ENCODE measurements around the gene C1QTNF1. TPM values are rescaled to one million over a fixed set of nuclear protein-coding genes. Genes with fewer than 3 reads are reported as not detected.

C1QTNF1 gene
- total RNA-seq, 2 experiments from 2014 or later, result not detected

DNA sequence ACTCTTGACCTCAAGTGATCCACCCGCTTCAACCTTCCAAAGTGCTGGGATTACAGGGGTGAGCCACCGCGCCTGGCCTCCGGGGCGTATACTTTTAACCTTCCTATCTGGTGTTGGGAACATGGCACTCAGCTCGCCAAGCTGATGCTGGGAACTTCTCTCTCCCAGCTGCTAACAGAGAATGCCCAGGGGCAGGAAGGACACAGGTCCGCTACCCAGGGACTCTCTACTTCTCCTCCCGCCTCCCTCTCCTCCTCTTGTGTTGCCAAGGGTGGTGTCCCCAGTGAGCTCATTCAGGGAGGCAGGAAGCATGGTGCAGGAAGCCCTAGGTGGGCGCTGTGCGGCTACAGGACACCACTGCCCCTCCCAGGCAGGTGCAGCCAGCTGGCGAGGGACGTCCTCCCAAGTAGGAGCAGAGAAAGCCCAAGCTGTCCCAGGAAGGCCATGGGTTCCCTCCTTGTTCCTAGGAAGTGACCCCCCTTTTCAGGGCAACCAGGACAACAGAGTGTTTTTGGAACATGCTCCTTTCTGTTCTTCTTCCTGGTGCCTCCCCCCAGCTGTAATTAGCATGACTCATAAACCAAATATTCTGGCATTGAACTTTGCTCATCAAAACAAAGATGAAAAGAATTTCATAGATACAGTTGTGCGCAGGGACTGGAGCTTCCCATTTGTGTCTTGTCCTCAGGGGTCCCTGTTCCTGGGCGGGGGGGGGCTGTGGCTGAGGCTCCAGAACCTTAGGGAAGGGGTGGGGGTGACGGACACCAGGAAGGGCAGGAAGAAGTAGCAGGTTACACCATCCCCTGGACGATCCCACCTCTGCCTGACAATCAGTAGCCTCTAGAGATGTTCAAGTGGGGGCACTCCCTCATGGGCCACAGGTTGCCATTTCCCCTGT, 2.7 kb downstream of the C1QTNF1 start:
- Mint-ChIP-seq H3K9me3 (no peaks in the 10 kb centered on the region), H3K4me1 (ENCODE audit: low read depth) (peaks cover 8% of the 10 kb centered on the region), H3K27ac (no peak overlapping the region), H3K36me3 (ENCODE audit: low read depth) (no peaks in the 10 kb centered on the region), H3K4me3 (no peak overlapping the region), H3K27me3 (peaks cover 39% of the 10 kb centered on the region)
- H3K36me3 ChIP-seq (ENCODE audit: insufficient read depth, low read length), result no peaks in the 10 kb centered on the region
- no peak overlapping the region for H3K27ac ChIP-seq (ENCODE audit: low read depth in 1 of 2, low read length in 2 of 2)
- H3K4me1 ChIP-seq (ENCODE audit: insufficient read depth, low read length), result peaks cover 18% of the 10 kb centered on the region
- H3K27me3 ChIP-seq (ENCODE audit: control insufficient read depth in 1 of 2, insufficient read depth in 2 of 2, low read length in 2 of 2), result peaks cover 28 to 30% of the 10 kb centered on the region in 2 experiments
- ChIA-PET CTCF (no interaction called here), POLR2A (interaction anchor here (1.1 kb wide), 1 partner anchor 48 kb away, joined by 3 read pairs; the partner anchor contains the start of gene ENGASE)
- no peak overlapping the region for H3K4me3 ChIP-seq (ENCODE audit: low read length)
- H3K9me3 ChIP-seq (ENCODE audit: control insufficient read depth in 1 of 2, insufficient read depth in 1 of 2, low read length in 2 of 2), result no peaks in the 10 kb centered on the region
- peak in 1 of 14 experiments; percentile 30 for DNase-seq
- TF ChIP-seq, protein P1, sequence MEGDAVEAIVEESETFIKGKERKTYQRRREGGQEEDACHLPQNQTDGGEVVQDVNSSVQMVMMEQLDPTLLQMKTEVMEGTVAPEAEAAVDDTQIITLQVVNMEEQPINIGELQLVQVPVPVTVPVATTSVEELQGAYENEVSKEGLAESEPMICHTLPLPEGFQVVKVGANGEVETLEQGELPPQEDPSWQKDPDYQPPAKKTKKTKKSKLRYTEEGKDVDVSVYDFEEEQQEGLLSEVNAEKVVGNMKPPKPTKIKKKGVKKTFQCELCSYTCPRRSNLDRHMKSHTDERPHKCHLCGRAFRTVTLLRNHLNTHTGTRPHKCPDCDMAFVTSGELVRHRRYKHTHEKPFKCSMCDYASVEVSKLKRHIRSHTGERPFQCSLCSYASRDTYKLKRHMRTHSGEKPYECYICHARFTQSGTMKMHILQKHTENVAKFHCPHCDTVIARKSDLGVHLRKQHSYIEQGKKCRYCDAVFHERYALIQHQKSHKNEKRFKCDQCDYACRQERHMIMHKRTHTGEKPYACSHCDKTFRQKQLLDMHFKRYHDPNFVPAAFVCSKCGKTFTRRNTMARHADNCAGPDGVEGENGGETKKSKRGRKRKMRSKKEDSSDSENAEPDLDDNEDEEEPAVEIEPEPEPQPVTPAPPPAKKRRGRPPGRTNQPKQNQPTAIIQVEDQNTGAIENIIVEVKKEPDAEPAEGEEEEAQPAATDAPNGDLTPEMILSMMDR (IDR thresholded peaks at IDR 0.05), result no peak
- ATAC-seq (ENCODE audit: poor library complexity), result no peak
- intact Hi-C loops (cut with DNase I, micrococcal nuclease), result no loop called here

DNA sequence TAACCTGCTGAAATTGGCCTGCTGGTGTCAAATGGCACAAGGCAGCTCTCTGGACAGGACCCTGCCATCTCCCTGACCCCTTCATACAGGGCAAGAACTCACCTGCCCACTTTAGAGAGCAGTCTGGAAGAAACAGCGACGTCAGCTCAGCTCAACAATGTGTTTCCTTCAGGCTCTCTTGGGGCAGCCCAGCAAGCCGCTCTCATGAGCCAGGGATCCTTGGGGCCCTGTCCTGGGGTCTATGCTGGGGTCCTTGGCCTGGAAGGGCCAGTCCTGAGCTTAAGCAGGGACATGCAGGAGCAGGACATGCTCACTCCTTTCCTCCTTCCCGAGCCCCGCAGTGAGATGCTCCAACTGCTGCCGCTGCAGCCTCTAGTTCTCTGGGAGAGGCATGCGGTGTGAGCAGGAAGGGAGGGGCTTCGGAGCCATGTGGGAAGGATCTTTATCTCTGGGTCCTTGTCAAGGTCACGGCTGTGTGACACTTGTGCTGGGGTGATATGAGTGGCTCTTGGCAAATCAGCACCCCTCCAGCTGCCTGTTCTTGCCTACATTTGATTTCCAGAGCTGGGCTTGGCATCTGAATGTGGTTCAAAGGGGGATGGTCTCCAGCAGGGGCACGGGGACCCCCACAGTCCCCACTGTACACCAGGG, 3.4 kb downstream of the C1QTNF1 start:
- H3K9me3 Mint-ChIP-seq, result no peaks in the 10 kb centered on the region
- H3K27ac ChIP-seq (ENCODE audit: low read depth in 1 of 2, low read length in 2 of 2), result no peak overlapping the region
- no peaks in the 10 kb centered on the region for H3K9me3 ChIP-seq (ENCODE audit: control insufficient read depth in 1 of 2, insufficient read depth in 1 of 2, low read length in 2 of 2)
- peaks cover 18% of the 10 kb centered on the region for H3K4me1 ChIP-seq (ENCODE audit: insufficient read depth, low read length)
- H3K27me3 Mint-ChIP-seq, result peaks cover 42% of the 10 kb centered on the region
- peaks cover 30 to 31% of the 10 kb centered on the region in 2 experiments for H3K27me3 ChIP-seq (ENCODE audit: control insufficient read depth in 1 of 2, insufficient read depth in 2 of 2, low read length in 2 of 2)
- TF ChIP-seq, protein P1 (IDR thresholded peaks at IDR 0.05), result no peak
- H3K36me3 ChIP-seq (ENCODE audit: insufficient read depth, low read length), result no peaks in the 10 kb centered on the region
- no peak overlapping the region for H3K4me3 ChIP-seq (ENCODE audit: low read length)
- DNase-seq, result peak in 1 of 14 experiments; percentile 6
- no peak overlapping the region for H3K4me3 Mint-ChIP-seq
- H3K36me3 Mint-ChIP-seq (ENCODE audit: low read depth), result no peaks in the 10 kb centered on the region
- POLR2A ChIA-PET, result no interaction called here
- no peak for ATAC-seq (ENCODE audit: poor library complexity)
- H3K27ac Mint-ChIP-seq, result no peak overlapping the region
- peaks cover 8% of the 10 kb centered on the region for H3K4me1 Mint-ChIP-seq (ENCODE audit: low read depth)
- CTCF ChIA-PET, result no interaction called here
- intact Hi-C loops (cut with DNase I, micrococcal nuclease), result no loop called here

DNA sequence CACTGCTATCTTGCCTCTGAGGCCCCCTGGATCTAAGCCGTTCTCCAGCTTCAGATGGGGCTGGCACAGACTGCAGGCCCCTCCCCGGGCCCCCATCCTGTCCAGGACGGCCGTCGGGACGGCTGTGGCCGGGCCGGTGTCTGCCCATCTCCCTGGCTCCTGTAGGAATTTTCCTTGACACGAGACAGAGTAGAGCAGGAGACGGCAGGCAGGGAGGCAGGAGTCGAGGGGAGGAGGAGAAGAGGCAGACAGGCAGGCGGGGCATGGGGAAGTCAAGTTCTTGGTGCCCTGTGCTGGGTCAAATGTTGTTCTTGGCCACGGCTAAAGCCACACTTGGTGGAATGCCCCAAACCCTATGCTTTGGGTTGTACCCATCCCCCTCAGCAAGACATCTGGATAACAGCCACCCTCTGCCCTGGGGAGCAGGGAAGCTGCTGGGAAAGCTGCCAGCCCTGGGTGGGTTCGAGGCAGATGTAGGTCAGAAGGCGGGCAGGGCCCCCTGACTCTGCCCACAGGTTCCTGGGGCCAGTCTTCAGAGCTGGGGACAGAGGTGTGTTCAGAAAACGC, 4.0 kb downstream of the C1QTNF1 start:
- DNase-seq, result no peak
- ChIA-PET POLR2A (no interaction called here), CTCF (no interaction called here)
- Mint-ChIP-seq H3K27ac (no peak overlapping the region), H3K4me3 (no peak overlapping the region), H3K36me3 (ENCODE audit: low read depth) (no peaks in the 10 kb centered on the region), H3K4me1 (ENCODE audit: low read depth) (peaks cover 8% of the 10 kb centered on the region), H3K27me3 (peaks cover 41% of the 10 kb centered on the region), H3K9me3 (no peaks in the 10 kb centered on the region)
- H3K4me3 ChIP-seq (ENCODE audit: low read length), result no peak overlapping the region
- no peak for ATAC-seq (ENCODE audit: poor library complexity)
- H3K9me3 ChIP-seq (ENCODE audit: control insufficient read depth in 1 of 2, insufficient read depth in 1 of 2, low read length in 2 of 2), result no peaks in the 10 kb centered on the region
- peaks cover 18% of the 10 kb centered on the region for H3K4me1 ChIP-seq (ENCODE audit: insufficient read depth, low read length)
- H3K27ac ChIP-seq (ENCODE audit: low read depth in 1 of 2, low read length in 2 of 2), result no peak overlapping the region
- no peaks in the 10 kb centered on the region for H3K36me3 ChIP-seq (ENCODE audit: insufficient read depth, low read length)
- H3K27me3 ChIP-seq (ENCODE audit: control insufficient read depth in 1 of 2, insufficient read depth in 2 of 2, low read length in 2 of 2), result peaks cover 30 to 32% of the 10 kb centered on the region in 2 experiments
- intact Hi-C loops (cut with DNase I, micrococcal nuclease), result no loop called here
- TF ChIP-seq, protein P1 (IDR thresholded peaks at IDR 0.05), result no peak

All from CD4-positive, alpha-beta T cell (primary cell).